HepG2 (cell line): Measurements from ENCODE around the gene LAMB4. TPM values are rescaled to one million over a fixed set of nuclear protein-coding genes. Genes with fewer than 3 reads are reported as not detected.
A peak's percentile ranks its signal among the peaks of the same experiment; 100 is the strongest.

Source experiments
- ARID5B ChIP-seq: IDR thresholded peaks from 2 replicates; pipeline ENCODE4 v1.4.0; 2020; ENCODE audit warnings: mild to moderate bottlenecking, missing genetic modification reagents
- ATF2 ChIP-seq: sonication (generic); formaldehyde crosslinking; IDR thresholded peaks from 2 replicates; pipeline ENCODE4 v1.4.0; 2020; ENCODE audit warnings: missing genetic modification reagents
- ELK4 ChIP-seq: sonication (generic); formaldehyde crosslinking; IDR thresholded peaks from 2 replicates; pipeline ENCODE4 v1.9.0; 2021; ENCODE audit warnings: missing genetic modification reagents, borderline replicate concordance
- FOXA1 ChIP-seq, 2 experiments: fragments of 450-650 bp in 1 of 2; sonication (generic) in 1 of 2; formaldehyde crosslinking in 1 of 2; IDR thresholded peaks; 2 replicates each; pipeline versions ENCODE4 v1.4.0 to v1.6.1; 2016 to 2020; ENCODE audit warnings: missing genetic modification reagents in 1 of 2
- FOXP4 ChIP-seq: sonication (generic); formaldehyde crosslinking; IDR thresholded peaks from 2 replicates; pipeline ENCODE4 v1.4.0; 2020; ENCODE audit warnings: missing genetic modification reagents
- HOMEZ ChIP-seq: IDR thresholded peaks from 2 replicates; pipeline ENCODE4 v1.6.1; 2016; ENCODE audit warnings: low read depth
- IKZF5 ChIP-seq: IDR thresholded peaks from 2 replicates; pipeline ENCODE4 v1.6.1; 2018; ENCODE audit warnings: missing genetic modification reagents, mild to moderate bottlenecking, missing compliant biosample characterization
- MEIS2 ChIP-seq: sonication (generic); formaldehyde crosslinking; IDR thresholded peaks from 2 replicates; pipeline ENCODE4 v1.9.0; 2021; ENCODE audit warnings: mild to moderate bottlenecking, missing genetic modification reagents
- NRL ChIP-seq: sonication (generic); formaldehyde crosslinking; IDR thresholded peaks from 2 replicates; pipeline ENCODE4 v1.5.0; 2020; ENCODE audit warnings: missing genetic modification reagents, mild to moderate bottlenecking, moderate library complexity, borderline replicate concordance
- SOX13 ChIP-seq, 3 experiments: fragments of 450-650 bp in 1 of 3; sonication (generic) in 1 of 3; formaldehyde crosslinking in 1 of 3; IDR thresholded peaks in 2 of 3; conservative IDR thresholded peaks in 1 of 3; 2 replicates each; pipeline versions ENCODE4 v1.5.0 to v1.6.1; 2016 to 2020; ENCODE audit warnings: antibody characterized with exemption in 1 of 3, mild to moderate bottlenecking in 1 of 3, missing compliant biosample characterization in 1 of 3, missing genetic modification reagents in 1 of 3, moderate library complexity in 1 of 3
- THAP11 ChIP-seq: IDR thresholded peaks from 2 replicates; pipeline ENCODE4 v1.6.1; 2016; ENCODE audit warnings: missing biosample characterization, missing genetic modification reagents
- ZNF281 ChIP-seq: sonication (generic); formaldehyde crosslinking; IDR thresholded peaks from 2 replicates; pipeline ENCODE4 v1.4.0; 2020; ENCODE audit warnings: missing genetic modification reagents, borderline replicate concordance
- polyA plus RNA-seq, 8 experiments: library from polyadenylated mRNA; depleted of rRNA in 3 of 8; stranded (reverse) in 7 of 8; unstranded in 1 of 8; fragments of >200 nt; fragmentation: Illumina TruSeq in 4 of 8; extraction: Trizol in 4 of 8; gene quantifications; 2 replicates each; pipeline versions ENCODE4 v1.2.1 to v1.2.3, GENCODE V29; 2011 to 2016; ENCODE audit warnings: low read depth in 4 of 8, missing spikeins in 1 of 8, mixed read lengths in 1 of 8; ENCODE audit not compliant: insufficient read depth in 1 of 8
- total RNA-seq, 5 experiments: library from RNA; depleted of rRNA; stranded (reverse); fragments of >200 nt; fragmentation: Illumina TruSeq; extraction: Trizol; gene quantifications; 2 replicates each; pipeline ENCODE4 v1.2.3, GENCODE V29; 2016; ENCODE audit warnings: low read depth in 1 of 5

LAMB4 gene
- total and polyA plus RNA-seq, 2 of the 13 experiments (the other 11 are each of a cell fraction or from before 2014, with no cell fraction given), result 0.05 TPM; not detected in 1

GRCh38 chr7:108049962-108050361 lies 80.2 kb downstream of the LAMB4 start (continued):
- TF ChIP-seq HOMEZ (CRISPR knock-in tag), result 0 out of 2 replicates have a peak, but pooled peaks have one; percentile 28
- no peak for TF ChIP-seq ATF2 (CRISPR knock-in tag)
- TF ChIP-seq FOXA1 (IDR thresholded peaks at IDR 0.05), result no peak
- peak; percentile 87 for TF ChIP-seq FOXA1 (CRISPR knock-in tag; IDR thresholded peaks at IDR 0.05)
- TF ChIP-seq THAP11 (CRISPR knock-in tag), result no peak
- no peak for TF ChIP-seq ELK4 (CRISPR knock-in tag)
- no peak for TF ChIP-seq NRL (CRISPR knock-in tag)
- no peak for TF ChIP-seq ZNF281
- peak; percentile 44; the same call in 1 of the 2 replicates for TF ChIP-seq IKZF5 (CRISPR knock-in tag)
- no peak for TF ChIP-seq MEIS2 (CRISPR knock-in tag)
- TF ChIP-seq FOXP4 (CRISPR knock-in tag), result 0 out of 2 replicates have a peak, but pooled peaks have one; percentile 22
- no peak for TF ChIP-seq SOX13 (IDR thresholded peaks at IDR 0.05)
- TF ChIP-seq SOX13 (CRISPR knock-in tag; conservative IDR thresholded peaks at IDR 0.05 in 1 of 2, IDR thresholded peaks at IDR 0.05 in 1 of 2), result peak in 1 of 2 experiments; percentile 53; a peak in 1 of 4 replicates
- TF ChIP-seq ARID5B, result peak; percentile 36; the same call in 1 of the 2 replicates
